RWPE1 (cell line): ENCODE measurements around the gene CGRRF1.

ENCODE experiments used
- CTCF ChIA-PET: fragments of 350-600 bp; sonication (Branson Sonifier 250); formaldehyde crosslinking; extraction: SDS; loops from one replicate; lab custom pipeline; 2021; lab: Yijun Ruan, JAX
- POLR2A ChIA-PET: fragments of 400-600 bp; formaldehyde crosslinking; extraction: SDS; loops from one replicate; lab custom pipeline; 2020; ENCODE audit warnings: antibody characterized with exemption; ENCODE audit not compliant: low non-redundant PET; lab: Yijun Ruan, JAX
- DNase-seq: peaks from one replicate; pipeline ENCODE4 v3.0.0; 2012; ENCODE audit warnings: low spot score
- H3K27ac ChIP-seq: fragments of 450-650 bp; 2 replicates; pipeline ENCODE4 v1.5.1; 2017
- CTCF ChIP-seq: fragments of 450-650 bp; conservative IDR thresholded peaks from 2 replicates; pipeline ENCODE4 v1.5.1; 2017; ENCODE audit warnings: low read depth, mild to moderate bottlenecking

The CGRRF1 gene

GRCh38 chr14:54515670-54516069 is 6.0 kb downstream of the CGRRF1 start:
- DNase-seq: no peak
- ChIA-PET CTCF (no interaction called here), POLR2A (no interaction called here)
- no peak for TF ChIP-seq CTCF
- no peak overlapping the region for H3K27ac ChIP-seq

GRCh38 chr14:54516709-54517108 is 7.0 kb downstream of the CGRRF1 start:
- POLR2A ChIA-PET: no interaction called here
- no peak for TF ChIP-seq CTCF
- CTCF ChIA-PET: interaction anchor here (0.6 to 0.7 kb wide), 2 partner anchors 14 to 32 kb away, joined by 3 to 4 read pairs; no protein-coding TSS in a partner anchor
- H3K27ac ChIP-seq: no peak overlapping the region
- DNase-seq: no peak

GRCh38 chr14:54524410-54524809 is 14.7 kb downstream of the CGRRF1 start:
- ChIA-PET CTCF (no interaction called here), POLR2A (no interaction called here)
- TF ChIP-seq CTCF: no peak
- H3K27ac ChIP-seq: no peak overlapping the region
- DNase-seq: no peak

- POLR2A ChIA-PET: no interaction called here
- H3K27ac ChIP-seq: no peak overlapping the region
- CTCF ChIA-PET: interaction anchor here (0.6 kb wide), 1 partner anchor 1582 kb away, joined by 5 read pairs; no protein-coding TSS in a partner anchor
- no peak for TF ChIP-seq CTCF
- no peak for DNase-seq
These were observed 19.3 kb downstream of the CGRRF1 start for GRCh38 chr14:54528973-54529372.

GRCh38 chr14:54529811-54530210 is 20.1 kb downstream of the CGRRF1 start:
- CTCF ChIA-PET: no interaction called here
- POLR2A ChIA-PET: interaction anchor here (0.6 kb wide), 1 partner anchor 11 kb away, joined by 5 read pairs; no protein-coding TSS in a partner anchor
- no peak overlapping the region for H3K27ac ChIP-seq

More at GRCh38 chr14:54529811-54530210, 20.1 kb downstream of the CGRRF1 start:
- TF ChIP-seq CTCF: no peak
- DNase-seq: no peak
